ENCODE measurements around the gene P2RX6. TPM values are rescaled to one million over a fixed set of nuclear protein-coding genes. Genes with fewer than 3 reads are reported as not detected.
A peak's percentile ranks its signal among the peaks of the same experiment; 100 is the strongest.
"Not testable (repeated sequence)": the region's sequence is repeated elsewhere in the genome, so short reads cannot be mapped to it uniquely, and the experiment has no call there.

The P2RX6 gene
- total RNA-seq, 2 donors from 2014 or later, result 4.6 to 5.5 TPM

GRCh38 chr22:21045585-21046294 is 30.8 kb downstream of the P2RX6 start, which contains the start of gene LRRC74B:
LRRC74B (plus strand) TSS chr22:21045946; CDS start chr22:21045987, 41 bp downstream.
- Histone ChIP-seq H3K27me3 (replicated peaks; ENCODE audit: insufficient read depth) (no peaks in the 10 kb centered on the region), H3K9me3 (no peaks in the 10 kb centered on the region), H3K4me1 (replicated peaks) (no peaks in the 10 kb centered on the region), H3K36me3 (no peaks in the 10 kb centered on the region), H3K27ac (no peak within 1 kb of the TSS), H3K4me3 (peak within 1 kb of the TSS; percentile 21 to 24)
- TF ChIP-seq POLR2AphosphoS5 (IDR thresholded peaks at IDR 0.05) (peak; percentile 44), POLR2A (IDR thresholded peaks at IDR 0.05) (no peak)
- TF ChIP-seq, protein P1, sequence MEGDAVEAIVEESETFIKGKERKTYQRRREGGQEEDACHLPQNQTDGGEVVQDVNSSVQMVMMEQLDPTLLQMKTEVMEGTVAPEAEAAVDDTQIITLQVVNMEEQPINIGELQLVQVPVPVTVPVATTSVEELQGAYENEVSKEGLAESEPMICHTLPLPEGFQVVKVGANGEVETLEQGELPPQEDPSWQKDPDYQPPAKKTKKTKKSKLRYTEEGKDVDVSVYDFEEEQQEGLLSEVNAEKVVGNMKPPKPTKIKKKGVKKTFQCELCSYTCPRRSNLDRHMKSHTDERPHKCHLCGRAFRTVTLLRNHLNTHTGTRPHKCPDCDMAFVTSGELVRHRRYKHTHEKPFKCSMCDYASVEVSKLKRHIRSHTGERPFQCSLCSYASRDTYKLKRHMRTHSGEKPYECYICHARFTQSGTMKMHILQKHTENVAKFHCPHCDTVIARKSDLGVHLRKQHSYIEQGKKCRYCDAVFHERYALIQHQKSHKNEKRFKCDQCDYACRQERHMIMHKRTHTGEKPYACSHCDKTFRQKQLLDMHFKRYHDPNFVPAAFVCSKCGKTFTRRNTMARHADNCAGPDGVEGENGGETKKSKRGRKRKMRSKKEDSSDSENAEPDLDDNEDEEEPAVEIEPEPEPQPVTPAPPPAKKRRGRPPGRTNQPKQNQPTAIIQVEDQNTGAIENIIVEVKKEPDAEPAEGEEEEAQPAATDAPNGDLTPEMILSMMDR (IDR thresholded peaks at IDR 0.05), result no peak
- peak; percentile 80 for DNase-seq (ENCODE audit: low spot score)
- intact Hi-C loops (cut with DNase I), result no loop called here
- 6% methylated on average over 45 of the region's 47 CpGs for WGBS

DNA sequence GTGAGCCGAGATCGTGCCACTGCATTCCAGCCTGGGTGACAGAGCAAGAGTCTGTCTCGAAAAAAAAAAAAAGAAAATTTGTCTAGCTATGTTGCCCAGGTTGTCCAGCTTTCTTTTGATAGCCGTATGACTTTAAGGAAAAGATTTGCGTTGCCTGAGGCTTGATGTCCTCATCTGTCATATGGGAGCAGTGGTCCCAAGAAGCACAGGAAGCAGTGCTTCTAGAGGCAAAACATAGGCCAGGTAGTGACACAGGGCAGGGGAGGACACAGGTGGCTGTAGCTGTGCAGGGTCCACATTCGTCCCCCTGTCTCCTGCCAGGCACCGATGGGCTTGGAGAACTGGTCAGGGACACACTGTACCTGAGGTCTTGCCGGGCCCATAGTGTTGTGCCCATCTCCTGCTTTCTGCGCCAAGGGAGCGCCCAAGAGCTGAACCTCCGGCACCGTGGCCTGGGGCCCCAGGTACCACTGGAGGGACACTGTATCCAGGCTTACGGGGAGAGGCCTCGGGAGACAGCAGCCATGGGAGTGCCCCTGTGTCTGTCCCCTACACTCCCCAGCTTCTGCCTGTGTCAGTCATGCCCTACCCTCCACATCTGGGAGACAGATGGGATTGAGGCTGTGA is 32.2 kb downstream of the P2RX6 start:
- Histone ChIP-seq H3K9me3 (no peaks in the 10 kb centered on the region), H3K4me3 (no peak overlapping the region), H3K27ac (no peak overlapping the region), H3K4me1 (replicated peaks) (no peaks in the 10 kb centered on the region), H3K27me3 (replicated peaks; ENCODE audit: insufficient read depth) (no peaks in the 10 kb centered on the region), H3K36me3 (no peaks in the 10 kb centered on the region)
- intact Hi-C loops (cut with DNase I), result no loop called here
- WGBS, result 92% methylated on average over 14 of the region's 14 CpGs
- DNase-seq (ENCODE audit: low spot score), result no peak
- TF ChIP-seq POLR2AphosphoS5 (IDR thresholded peaks at IDR 0.05) (no peak), POLR2A (IDR thresholded peaks at IDR 0.05) (no peak)
- TF ChIP-seq, protein P1 (IDR thresholded peaks at IDR 0.05), result no peak

GRCh38 chr22:21047730-21048129 is 32.8 kb downstream of the P2RX6 start:
- Histone ChIP-seq H3K27me3 (replicated peaks; ENCODE audit: insufficient read depth) (no peaks in the 10 kb centered on the region), H3K36me3 (no peaks in the 10 kb centered on the region), H3K4me1 (replicated peaks) (no peaks in the 10 kb centered on the region), H3K27ac (no peak overlapping the region), H3K9me3 (no peaks in the 10 kb centered on the region), H3K4me3 (no peak overlapping the region)
- intact Hi-C loops (cut with DNase I), result no loop called here
- TF ChIP-seq, protein P1 (IDR thresholded peaks at IDR 0.05), result no peak
- TF ChIP-seq POLR2A (IDR thresholded peaks at IDR 0.05) (no peak), POLR2AphosphoS5 (IDR thresholded peaks at IDR 0.05) (no peak)
- no peak for DNase-seq (ENCODE audit: low spot score)
- WGBS, result 80% methylated on average over 7 of the region's 7 CpGs

GRCh38 chr22:21048448-21048847 is 33.5 kb downstream of the P2RX6 start:
- H3K27me3 ChIP-seq (replicated peaks; ENCODE audit: insufficient read depth); DNase-seq (ENCODE audit: low spot score); H3K36me3 ChIP-seq; intact Hi-C loops (cut with DNase I); H3K27ac ChIP-seq; H3K4me1 ChIP-seq (replicated peaks); H3K9me3 ChIP-seq; H3K4me3 ChIP-seq: not testable (repeated sequence)
- WGBS, result 88% methylated on average over 5 of the region's 5 CpGs

GRCh38 chr22:21048965-21049364 is 34.0 kb downstream of the P2RX6 start:
- DNase-seq (ENCODE audit: low spot score); H3K4me1 ChIP-seq (replicated peaks); intact Hi-C loops (cut with DNase I); H3K27me3 ChIP-seq (replicated peaks; ENCODE audit: insufficient read depth); H3K9me3 ChIP-seq; H3K4me3 ChIP-seq; H3K36me3 ChIP-seq; H3K27ac ChIP-seq: not testable (repeated sequence)
- 99% methylated on average over 8 of the region's 12 CpGs for WGBS
